ENCODE results near the gene ASPM.
A peak's percentile ranks its signal among the peaks of the same experiment; 100 is the strongest.
"Not testable (repeated sequence)": the region's sequence is repeated elsewhere in the genome, so short reads cannot be mapped to it uniquely, and the experiment has no call there.

The ASPM gene

GRCh38 chr1:197141575-197141974 is 4.9 kb downstream of the ASPM start:
- no peak for DNase-seq

- peak; percentile 12 to 62 for DNase-seq
Observed at GRCh38 chr1:197140121-197140520, 6.3 kb downstream of the ASPM start.

GRCh38 chr1:197139169-197139568 is 7.3 kb downstream of the ASPM start:
- no peak for DNase-seq

- no peak for DNase-seq
Observed at GRCh38 chr1:197137322-197137721, 9.1 kb downstream of the ASPM start.

GRCh38 chr1:197130677-197131304 is 15.7 kb downstream of the ASPM start:
- DNase-seq, result no peak

- no peak for DNase-seq
Observed at GRCh38 chr1:197129698-197130097, 16.8 kb downstream of the ASPM start.

- DNase-seq, result no peak
Observed at GRCh38 chr1:197127246-197127912, 19.1 kb downstream of the ASPM start.

- DNase-seq, result no peak
Observed at GRCh38 chr1:197126691-197127090, 19.8 kb downstream of the ASPM start.

GRCh38 chr1:197124376-197124775 is 22.1 kb downstream of the ASPM start:
- DNase-seq, result no peak

- no peak for DNase-seq
Observed at GRCh38 chr1:197116156-197116555, 30.3 kb downstream of the ASPM start.

GRCh38 chr1:197106869-197107268 is 39.6 kb downstream of the ASPM start:
- no peak for DNase-seq

- no peak for DNase-seq
Observed at GRCh38 chr1:197103300-197103699, 43.2 kb downstream of the ASPM start.

- DNase-seq, result no peak
Observed at GRCh38 chr1:197101978-197102377, 44.5 kb downstream of the ASPM start.

- no peak for DNase-seq
Observed at GRCh38 chr1:197100677-197101076, 45.8 kb downstream of the ASPM start.

- no peak for DNase-seq
Observed at GRCh38 chr1:197099444-197099843, 47.0 kb downstream of the ASPM start.

GRCh38 chr1:197096971-197097370 is 49.5 kb downstream of the ASPM start:
- DNase-seq, result not testable (repeated sequence)

GRCh38 chr1:197096137-197096536 is 50.3 kb downstream of the ASPM start:
- DNase-seq, result no peak

GRCh38 chr1:197093226-197093885 is 53.1 kb downstream of the ASPM start:
- no peak for DNase-seq

- no peak for DNase-seq
Observed at GRCh38 chr1:197092491-197093023, 53.9 kb downstream of the ASPM start.

GRCh38 chr1:197083474-197083873 is 63.0 kb downstream of the ASPM start:
- no peak for DNase-seq

- DNase-seq, result no peak
Observed at GRCh38 chr1:197081117-197081753, 65.2 kb downstream of the ASPM start.

- no peak for DNase-seq
Observed at GRCh38 chr1:197080323-197080722, 66.1 kb downstream of the ASPM start.

- DNase-seq, result no peak
Observed at GRCh38 chr1:197076585-197076984, 69.9 kb downstream of the ASPM start.

GRCh38 chr1:197073978-197074377 is 72.5 kb downstream of the ASPM start:
- DNase-seq, result no peak
